ENCODE data around the gene ENHO.

The ENHO gene

DNA sequence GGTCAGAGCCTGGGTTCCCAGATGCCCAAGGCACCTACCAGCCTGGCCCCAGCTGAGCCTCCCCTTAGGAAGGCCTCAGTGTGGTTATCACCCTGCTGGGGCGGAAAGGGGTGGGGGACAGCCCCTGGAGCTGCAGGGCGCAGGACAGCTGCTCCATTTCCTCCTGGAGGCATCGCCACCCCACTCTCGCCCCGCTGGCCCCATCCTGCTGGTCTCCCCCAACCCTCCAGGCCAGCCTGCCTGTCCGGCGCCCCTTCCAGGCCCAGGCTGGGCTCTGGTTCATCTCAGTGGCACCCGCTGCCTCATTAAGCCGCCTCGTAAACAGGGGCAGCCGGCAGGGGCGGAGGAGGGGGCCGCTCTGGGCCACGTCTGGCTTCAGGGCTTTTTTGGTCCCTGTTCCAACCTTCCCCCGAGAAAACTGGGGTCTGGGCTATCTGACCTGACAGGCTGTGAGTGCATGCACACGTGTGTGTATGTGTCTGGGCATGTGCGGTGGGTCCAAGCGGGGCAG is 30.8 kb upstream of the ENHO start:
- in situ Hi-C loops (cut with HindIII; ENCODE audit: low sequenced_read_pairs) = no loop called here
- DNase-seq (ENCODE audit: low read depth, low spot score) = no peak
- TF ChIP-seq, protein P1, sequence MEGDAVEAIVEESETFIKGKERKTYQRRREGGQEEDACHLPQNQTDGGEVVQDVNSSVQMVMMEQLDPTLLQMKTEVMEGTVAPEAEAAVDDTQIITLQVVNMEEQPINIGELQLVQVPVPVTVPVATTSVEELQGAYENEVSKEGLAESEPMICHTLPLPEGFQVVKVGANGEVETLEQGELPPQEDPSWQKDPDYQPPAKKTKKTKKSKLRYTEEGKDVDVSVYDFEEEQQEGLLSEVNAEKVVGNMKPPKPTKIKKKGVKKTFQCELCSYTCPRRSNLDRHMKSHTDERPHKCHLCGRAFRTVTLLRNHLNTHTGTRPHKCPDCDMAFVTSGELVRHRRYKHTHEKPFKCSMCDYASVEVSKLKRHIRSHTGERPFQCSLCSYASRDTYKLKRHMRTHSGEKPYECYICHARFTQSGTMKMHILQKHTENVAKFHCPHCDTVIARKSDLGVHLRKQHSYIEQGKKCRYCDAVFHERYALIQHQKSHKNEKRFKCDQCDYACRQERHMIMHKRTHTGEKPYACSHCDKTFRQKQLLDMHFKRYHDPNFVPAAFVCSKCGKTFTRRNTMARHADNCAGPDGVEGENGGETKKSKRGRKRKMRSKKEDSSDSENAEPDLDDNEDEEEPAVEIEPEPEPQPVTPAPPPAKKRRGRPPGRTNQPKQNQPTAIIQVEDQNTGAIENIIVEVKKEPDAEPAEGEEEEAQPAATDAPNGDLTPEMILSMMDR (IDR thresholded peaks at IDR 0.05; ENCODE audit: low read depth, low read length) = no peak
- no peak overlapping the region for H3K4me3 ChIP-seq (ENCODE audit: low read depth, low read length)

DNA sequence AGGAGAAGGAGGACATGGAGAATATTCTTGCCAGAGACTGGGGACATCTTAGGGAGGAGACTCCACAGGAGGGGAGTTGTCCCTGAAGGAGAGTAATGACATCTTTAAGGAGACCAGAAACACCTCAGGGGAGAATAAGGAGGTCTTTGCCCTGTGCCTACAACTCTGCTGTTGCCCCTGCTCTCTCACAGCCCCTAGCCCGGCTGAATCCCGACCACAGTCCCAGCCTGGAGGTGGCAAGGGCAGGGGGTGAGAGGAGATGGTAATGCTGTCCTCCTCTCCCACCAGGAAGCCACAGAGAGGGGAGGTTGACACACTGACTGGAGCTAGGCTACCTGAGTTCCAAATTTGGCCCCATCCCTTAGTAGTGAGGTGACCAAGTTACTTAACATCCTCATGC is 30.2 kb upstream of the ENHO start:
- TF ChIP-seq, protein P1 (IDR thresholded peaks at IDR 0.05; ENCODE audit: low read depth, low read length) = no peak
- no peak for DNase-seq (ENCODE audit: low read depth, low spot score)
- in situ Hi-C loops (cut with HindIII; ENCODE audit: low sequenced_read_pairs) = no loop called here
- H3K4me3 ChIP-seq (ENCODE audit: low read depth, low read length) = no peak overlapping the region

DNA sequence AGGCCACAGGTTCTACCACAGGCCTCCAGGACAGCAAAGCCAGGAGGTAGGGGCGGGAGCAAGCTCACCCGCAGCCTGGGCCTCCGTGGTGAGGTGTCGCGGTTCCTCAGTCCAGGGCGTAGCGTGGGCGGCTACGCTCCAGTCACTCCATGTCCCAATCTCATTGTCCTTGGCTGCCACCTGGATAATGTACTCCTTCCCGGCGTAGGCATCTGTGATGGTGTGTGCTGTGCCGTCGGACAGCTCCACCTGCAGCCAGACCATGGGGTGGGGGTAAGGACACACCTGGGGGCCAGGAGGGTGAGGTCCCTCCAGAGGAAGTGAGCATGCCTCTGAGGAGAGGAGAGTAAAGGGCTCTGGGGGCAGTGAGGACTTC is 29.8 kb upstream of the ENHO start:
- in situ Hi-C loops (cut with HindIII; ENCODE audit: low sequenced_read_pairs) = no loop called here
- no peak for DNase-seq (ENCODE audit: low read depth, low spot score)
- H3K4me3 ChIP-seq (ENCODE audit: low read depth, low read length) = no peak overlapping the region
- TF ChIP-seq, protein P1 (IDR thresholded peaks at IDR 0.05; ENCODE audit: low read depth, low read length) = no peak

DNA sequence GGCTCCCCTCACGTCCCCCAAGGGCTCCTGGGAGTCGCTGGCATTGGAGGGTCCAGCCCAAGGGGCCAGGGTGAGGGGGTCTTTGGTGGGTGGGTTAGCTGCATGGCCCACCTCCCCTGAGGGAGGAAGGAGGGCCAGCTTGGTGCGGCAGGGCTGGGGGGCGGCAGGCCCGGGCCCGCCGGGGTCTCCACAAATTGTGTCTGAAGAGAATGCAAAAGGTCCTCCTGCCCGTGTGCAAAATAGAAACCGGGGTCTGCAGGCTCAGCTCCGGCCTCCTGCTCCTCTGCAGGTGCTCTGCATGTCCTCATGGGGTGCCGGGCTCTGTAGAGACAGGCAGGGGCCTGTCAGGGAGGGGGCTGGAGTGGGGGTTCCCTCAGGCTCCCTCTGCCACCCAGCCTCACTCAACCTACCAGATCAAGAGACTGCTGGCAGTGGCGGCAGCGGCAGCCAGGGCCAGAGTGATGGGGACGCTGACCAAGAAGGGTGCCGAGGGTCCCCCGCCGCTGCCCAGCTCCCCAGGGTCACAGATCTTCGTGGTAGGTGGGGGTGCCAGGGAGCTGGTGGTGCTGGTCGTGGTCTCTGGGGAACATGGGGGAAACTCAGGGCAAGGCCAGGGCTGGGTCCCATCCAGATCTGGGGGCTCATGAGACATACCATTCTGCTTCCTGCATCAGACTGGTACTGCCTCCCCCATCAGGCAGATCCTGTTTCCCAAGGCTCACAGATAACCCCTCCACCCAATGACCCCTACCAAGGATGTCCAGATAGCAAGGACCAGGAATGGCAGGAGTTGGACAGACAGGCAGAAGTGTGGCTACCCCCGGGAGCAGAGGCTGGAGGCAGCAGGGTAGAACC is 29.2 kb upstream of the ENHO start:
- no peak for DNase-seq (ENCODE audit: low read depth, low spot score)
- TF ChIP-seq, protein P1 (IDR thresholded peaks at IDR 0.05; ENCODE audit: low read depth, low read length) = no peak
- in situ Hi-C loops (cut with HindIII; ENCODE audit: low sequenced_read_pairs) = no loop called here
- H3K4me3 ChIP-seq (ENCODE audit: low read depth, low read length) = no peak overlapping the region

DNA sequence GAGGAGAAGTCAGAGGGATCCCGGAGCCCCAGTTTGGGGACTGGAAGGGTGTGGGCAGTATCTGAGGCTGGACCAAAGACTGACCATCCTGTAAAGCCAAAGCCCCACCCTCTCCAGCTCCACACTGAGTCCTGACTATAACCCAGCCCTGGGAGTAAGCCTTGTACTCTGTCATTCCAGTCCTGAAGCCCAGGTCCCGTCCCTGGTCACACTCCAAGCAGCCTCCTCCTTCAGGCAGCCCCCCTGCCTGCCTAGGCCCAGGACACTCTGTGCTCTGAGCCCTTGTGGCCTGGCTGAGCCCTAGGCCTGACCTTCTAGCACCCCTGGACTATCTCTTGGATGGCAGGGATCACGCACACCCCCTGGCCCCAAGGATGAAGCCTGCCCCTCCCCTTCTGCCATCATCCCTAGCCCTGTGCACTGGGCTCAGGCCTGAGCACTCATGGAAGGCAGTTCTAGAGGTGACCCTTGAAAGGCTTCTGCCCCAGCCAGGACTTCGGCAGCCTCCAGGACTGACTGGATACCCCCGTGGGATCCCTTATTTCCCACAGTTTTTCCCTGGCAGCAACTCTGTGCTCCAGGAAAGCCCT is 28.0 kb upstream of the ENHO start:
- H3K4me3 ChIP-seq (ENCODE audit: low read depth, low read length) = no peak overlapping the region
- DNase-seq (ENCODE audit: low read depth, low spot score) = no peak
- in situ Hi-C loops (cut with HindIII; ENCODE audit: low sequenced_read_pairs) = no loop called here
- TF ChIP-seq, protein P1 (IDR thresholded peaks at IDR 0.05; ENCODE audit: low read depth, low read length) = no peak

DNA sequence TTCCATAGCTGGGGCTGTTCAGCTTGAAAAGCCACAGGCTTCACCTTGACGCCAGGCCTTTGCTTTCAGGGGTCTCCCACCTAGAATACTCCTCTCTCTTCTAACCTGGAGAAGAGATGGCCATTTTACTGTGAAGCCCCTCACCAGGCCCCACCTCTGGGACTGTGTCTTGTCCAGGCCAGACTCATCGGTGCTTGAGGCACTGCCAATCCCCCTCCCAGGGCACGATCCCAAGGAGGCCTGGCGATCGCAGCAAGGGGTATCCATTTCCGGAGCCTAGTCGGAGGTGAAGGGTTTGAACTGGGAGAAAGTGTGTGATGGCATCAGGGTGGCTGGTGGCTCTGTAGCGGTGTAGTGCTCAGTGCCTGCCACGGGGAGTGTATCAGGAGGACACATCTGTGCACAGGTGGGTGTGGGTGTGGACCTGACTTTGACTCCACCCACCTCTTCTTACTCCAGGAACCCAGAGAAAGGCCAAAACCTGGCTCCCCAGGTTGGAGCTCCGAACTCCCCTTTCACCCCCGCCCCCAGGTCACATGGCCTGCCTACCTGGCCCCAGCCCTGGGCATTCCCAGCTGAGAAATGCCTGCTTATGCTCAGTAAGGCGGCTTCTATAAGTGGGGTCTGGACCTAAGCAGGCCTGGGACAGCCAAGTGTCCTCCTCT is 27.4 kb upstream of the ENHO start:
- in situ Hi-C loops (cut with HindIII; ENCODE audit: low sequenced_read_pairs) = no loop called here
- TF ChIP-seq, protein P1 (IDR thresholded peaks at IDR 0.05; ENCODE audit: low read depth, low read length) = no peak
- no peak for DNase-seq (ENCODE audit: low read depth, low spot score)
- no peak overlapping the region for H3K4me3 ChIP-seq (ENCODE audit: low read depth, low read length)

Data from astrocyte of the spinal cord (primary cell).